ENCODE results near the gene GALNT14. TPM values are rescaled to one million over a fixed set of nuclear protein-coding genes. Genes with fewer than 3 reads are reported as not detected.

The GALNT14 gene
- total RNA-seq, 1 experiment from 2014 or later = 2.7 TPM

DNA sequence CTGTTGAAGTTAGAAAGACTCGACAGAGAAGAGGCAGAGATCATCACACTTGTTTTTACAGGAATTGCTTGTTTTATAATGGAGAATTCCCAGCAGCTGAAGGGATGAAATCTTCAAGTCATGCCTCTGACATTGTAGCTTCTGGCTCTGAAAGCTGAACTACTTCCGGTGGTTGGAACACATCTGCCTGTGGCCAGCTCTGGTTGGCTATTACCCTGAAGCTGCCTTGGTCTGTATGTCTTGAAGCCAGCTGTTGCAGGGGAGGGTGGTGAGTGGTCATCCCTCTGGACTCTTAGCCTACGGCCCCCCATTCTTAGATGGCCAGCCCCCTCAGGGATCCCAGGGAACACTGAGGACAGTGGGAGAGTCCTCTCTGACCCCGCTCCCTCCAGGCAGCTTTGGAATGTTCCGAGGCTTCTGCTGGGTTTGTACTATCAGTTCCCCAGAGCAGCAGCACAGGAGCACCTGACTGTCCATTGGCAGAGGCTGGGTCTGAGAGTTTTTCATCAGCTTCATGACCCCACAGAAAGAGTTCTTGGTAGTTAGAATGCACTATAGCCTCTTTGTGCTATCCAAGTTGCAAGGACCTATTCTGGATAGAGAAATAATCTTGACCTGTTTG is 243.6 kb downstream of the GALNT14 start:
- no peak overlapping the region for H3K4me3 Mint-ChIP-seq
- TF ChIP-seq, protein P1, sequence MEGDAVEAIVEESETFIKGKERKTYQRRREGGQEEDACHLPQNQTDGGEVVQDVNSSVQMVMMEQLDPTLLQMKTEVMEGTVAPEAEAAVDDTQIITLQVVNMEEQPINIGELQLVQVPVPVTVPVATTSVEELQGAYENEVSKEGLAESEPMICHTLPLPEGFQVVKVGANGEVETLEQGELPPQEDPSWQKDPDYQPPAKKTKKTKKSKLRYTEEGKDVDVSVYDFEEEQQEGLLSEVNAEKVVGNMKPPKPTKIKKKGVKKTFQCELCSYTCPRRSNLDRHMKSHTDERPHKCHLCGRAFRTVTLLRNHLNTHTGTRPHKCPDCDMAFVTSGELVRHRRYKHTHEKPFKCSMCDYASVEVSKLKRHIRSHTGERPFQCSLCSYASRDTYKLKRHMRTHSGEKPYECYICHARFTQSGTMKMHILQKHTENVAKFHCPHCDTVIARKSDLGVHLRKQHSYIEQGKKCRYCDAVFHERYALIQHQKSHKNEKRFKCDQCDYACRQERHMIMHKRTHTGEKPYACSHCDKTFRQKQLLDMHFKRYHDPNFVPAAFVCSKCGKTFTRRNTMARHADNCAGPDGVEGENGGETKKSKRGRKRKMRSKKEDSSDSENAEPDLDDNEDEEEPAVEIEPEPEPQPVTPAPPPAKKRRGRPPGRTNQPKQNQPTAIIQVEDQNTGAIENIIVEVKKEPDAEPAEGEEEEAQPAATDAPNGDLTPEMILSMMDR (conservative IDR thresholded peaks at IDR 0.05) = no peak

More for the DNA sequence above, 243.6 kb downstream of the GALNT14 start:
- Histone ChIP-seq H3T11ph (ENCODE audit: low read length) (no peak overlapping the region), H3K27me3 (ENCODE audit: insufficient read depth, low read length) (no peaks in the 10 kb centered on the region), H2BK20ac (ENCODE audit: low read depth, low read length, poor library complexity, severe bottlenecking) (no peak overlapping the region), H4K20me1 (ENCODE audit: control insufficient read depth, insufficient read depth, insufficient read length) (no peaks in the 10 kb centered on the region), H3K4me2 (ENCODE audit: insufficient read depth, insufficient read length, low read length) (no peak overlapping the region), H4K5ac (ENCODE audit: insufficient read length, low read depth, low read length) (no peak overlapping the region), H2BK12ac (ENCODE audit: insufficient read length, low read depth, low read length) (no peak overlapping the region), H3K23ac (ENCODE audit: insufficient read length, low read depth, low read length) (no peak overlapping the region), H3K14ac (ENCODE audit: insufficient read depth, low read length) (no peak overlapping the region), H3K9me3 (ENCODE audit: control insufficient read depth, low read depth, low read length) (no peaks in the 10 kb centered on the region), H3K18ac (ENCODE audit: insufficient read length, low read depth, low read length) (no peak overlapping the region), H4K91ac (ENCODE audit: insufficient read length, low read depth, low read length) (no peak overlapping the region), H3K79me1 (ENCODE audit: insufficient read depth, low read depth, low read length, poor library complexity, severe bottlenecking) (no peaks in the 10 kb centered on the region), H3K79me2 (ENCODE audit: insufficient read depth, low read length) (no peaks in the 10 kb centered on the region), H2BK15ac (ENCODE audit: low read depth, low read length) (no peak overlapping the region), H2AFZ (ENCODE audit: low read length) (no peak overlapping the region), H2BK120ac (ENCODE audit: low read depth, low read length, poor library complexity, severe bottlenecking) (no peak overlapping the region), H2BK5ac (ENCODE audit: insufficient read length, low read length) (no peak overlapping the region), H3K27ac (ENCODE audit: insufficient read length, low read depth, low read length) (no peak overlapping the region), H3K9ac (ENCODE audit: extremely low read depth, insufficient read length, low read length) (no peak overlapping the region), H4K8ac (replicated peaks; ENCODE audit: insufficient read length, low read depth, low read length) (no peak overlapping the region), H3K23me2 (ENCODE audit: insufficient read length, low read depth, low read length, poor library complexity, severe bottlenecking) (no peaks in the 10 kb centered on the region), H3K4me1 (ENCODE audit: insufficient read depth, low read length) (no peaks in the 10 kb centered on the region), H3K4ac (ENCODE audit: low read depth, low read length) (no peak overlapping the region), H3K56ac (ENCODE audit: insufficient read length, low read depth, low read length) (no peak overlapping the region), H2AK5ac (ENCODE audit: insufficient read length, low read length) (no peak overlapping the region)
- peaks cover 13 to 17% of the 10 kb centered on the region in 2 experiments for H3K4me1 Mint-ChIP-seq
- H3K27me3 Mint-ChIP-seq (ENCODE audit: low read depth) = peaks cover 7% of the 10 kb centered on the region
- no peak for DNase-seq
- peaks cover 3 to 5% of the 10 kb centered on the region in 2 experiments; a peak in 4 of 5 replicates for H3K9me3 Mint-ChIP-seq
- WGBS (ENCODE audit: extremely low coverage, insufficient read length, low lambda C conversion rate) = no CpG with 5 or more reads among the region's 5 CpGs
- H3K27ac Mint-ChIP-seq = peak overlapping the region in 1 of 3 experiments; percentile 93; a peak in 1 of 7 replicates
- H3K36me3 Mint-ChIP-seq (ENCODE audit: insufficient read depth in 1 of 3, low read depth in 3 of 3) = no peaks in the 10 kb centered on the region

Measured in H9 (cell line).